Erythroblast (primary cell): ENCODE data around the gene DNASE1L3.

Experiments
- GATA1 ChIP-seq: IDR thresholded peaks from 2 replicates; pipeline ENCODE4 v1.6.1; 2011; ENCODE audit warnings: low read depth, mild to moderate bottlenecking, control low read depth, low read length, moderate library complexity
- POLR2A ChIP-seq: IDR thresholded peaks from 2 replicates; pipeline ENCODE4 v1.6.1; 2011; ENCODE audit warnings: mild to moderate bottlenecking, low read length

GRCh38 chr3:58231666-58232065 lies 20.9 kb upstream of the DNASE1L3 start:
- TF ChIP-seq POLR2A (no peak), GATA1 (no peak)
